Stimulated activated CD8-positive, alpha-beta memory T cell treated with anti-CD3 and anti-CD28 coated beads, Interleukin-15, amount 100 ng/mL, for 1 hour (primary cell): ENCODE measurements around the gene DAGLB.
"Not testable (repeated sequence)": the region's sequence is repeated elsewhere in the genome, so short reads cannot be mapped to it uniquely, and the experiment has no call there.

ENCODE experiments used
- DNase-seq: peaks from one replicate; pipeline ENCODE4 v3.0.0-alpha.2; 2020; ENCODE audit warnings: low read depth

DAGLB gene

DNA sequence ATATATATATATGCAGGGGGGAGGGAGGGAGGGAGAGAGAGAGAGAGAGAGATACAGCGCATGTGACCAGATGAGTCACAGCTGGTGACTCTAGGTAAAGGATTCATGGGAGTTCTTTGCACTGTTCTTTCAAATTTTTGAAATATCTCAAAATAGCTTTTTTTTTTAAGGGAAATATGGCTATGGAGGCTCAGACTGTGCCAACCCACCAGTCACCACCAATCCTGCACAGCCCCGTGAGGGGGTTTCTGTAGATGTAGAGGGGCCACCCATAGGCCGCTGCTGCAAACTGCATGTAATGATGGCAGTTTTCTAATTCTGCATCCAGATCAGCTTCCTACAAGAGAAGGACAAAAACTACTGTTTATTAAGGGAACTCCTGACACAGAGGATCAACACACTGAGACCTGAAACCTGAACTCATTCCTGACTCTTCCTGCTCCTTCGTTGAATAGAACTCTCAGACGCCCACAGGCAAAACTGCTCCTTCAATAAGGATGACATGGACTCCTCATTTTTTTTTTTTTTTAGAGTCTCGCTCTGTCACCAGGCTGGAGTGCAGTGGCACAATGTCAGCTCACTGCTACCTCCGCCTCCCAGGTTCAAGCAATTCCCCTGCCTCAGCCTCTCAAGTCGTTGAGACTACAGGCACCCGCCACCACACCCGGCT, 17.3 kb downstream of the DAGLB start:
- no peak for DNase-seq

DNA sequence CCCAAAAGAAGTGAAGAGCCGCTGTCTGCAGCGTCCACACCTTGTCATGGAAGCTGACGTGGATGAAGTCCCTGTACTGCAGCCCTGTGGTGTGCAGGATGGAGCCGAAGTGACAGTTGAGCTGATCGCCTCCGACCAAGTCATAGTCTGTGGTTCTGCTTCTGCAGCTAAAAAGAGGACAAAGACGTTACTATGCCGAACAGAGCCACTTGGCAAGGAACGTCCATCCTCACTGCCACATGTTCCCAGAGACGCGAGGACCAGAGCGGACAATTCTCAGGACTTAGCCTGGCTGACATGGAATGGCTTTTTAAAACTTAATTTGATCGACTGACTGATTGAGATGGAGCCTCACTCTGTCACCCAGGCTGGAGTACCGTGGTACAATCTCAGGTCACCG, 21.8 kb downstream of the DAGLB start:
- DNase-seq, result no peak

DNA sequence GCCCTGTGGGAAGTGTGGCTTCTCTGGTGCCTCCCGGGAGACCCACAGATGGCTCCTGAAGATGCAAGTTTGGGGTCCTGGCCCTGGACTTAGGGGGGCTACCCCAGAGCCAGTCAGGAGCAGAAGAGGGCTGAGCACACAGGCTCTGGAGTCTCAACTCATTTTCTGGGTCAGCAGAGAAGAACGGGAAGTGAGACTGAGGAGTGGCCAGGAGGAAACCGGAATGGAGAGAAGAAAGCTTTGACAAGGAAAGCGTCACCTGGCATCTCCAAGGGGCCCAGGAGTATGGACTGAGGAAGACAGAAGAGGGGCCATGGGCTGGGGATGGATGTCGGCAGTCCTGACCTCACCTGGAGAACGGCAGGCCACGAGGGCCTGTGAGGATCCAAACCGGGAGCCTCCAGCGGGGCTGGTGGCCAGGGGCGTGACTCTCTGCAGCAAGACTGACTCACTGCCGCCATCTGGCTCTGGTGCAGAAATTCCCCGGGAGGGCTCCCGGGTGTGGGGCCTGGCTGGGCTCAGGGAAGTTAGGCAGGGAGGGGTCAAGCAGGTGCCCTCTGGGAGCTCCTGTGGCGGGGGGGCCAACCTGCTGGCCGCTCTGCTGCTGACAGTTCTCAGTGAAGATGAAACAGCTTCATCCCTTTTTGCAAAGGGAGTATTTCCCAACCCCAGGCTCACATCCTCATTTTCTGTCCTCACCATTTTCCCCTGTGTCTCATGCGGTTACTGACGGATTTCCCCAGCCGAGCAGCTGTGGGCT, 23.6 kb downstream of the DAGLB start:
- DNase-seq, result no peak

DNA sequence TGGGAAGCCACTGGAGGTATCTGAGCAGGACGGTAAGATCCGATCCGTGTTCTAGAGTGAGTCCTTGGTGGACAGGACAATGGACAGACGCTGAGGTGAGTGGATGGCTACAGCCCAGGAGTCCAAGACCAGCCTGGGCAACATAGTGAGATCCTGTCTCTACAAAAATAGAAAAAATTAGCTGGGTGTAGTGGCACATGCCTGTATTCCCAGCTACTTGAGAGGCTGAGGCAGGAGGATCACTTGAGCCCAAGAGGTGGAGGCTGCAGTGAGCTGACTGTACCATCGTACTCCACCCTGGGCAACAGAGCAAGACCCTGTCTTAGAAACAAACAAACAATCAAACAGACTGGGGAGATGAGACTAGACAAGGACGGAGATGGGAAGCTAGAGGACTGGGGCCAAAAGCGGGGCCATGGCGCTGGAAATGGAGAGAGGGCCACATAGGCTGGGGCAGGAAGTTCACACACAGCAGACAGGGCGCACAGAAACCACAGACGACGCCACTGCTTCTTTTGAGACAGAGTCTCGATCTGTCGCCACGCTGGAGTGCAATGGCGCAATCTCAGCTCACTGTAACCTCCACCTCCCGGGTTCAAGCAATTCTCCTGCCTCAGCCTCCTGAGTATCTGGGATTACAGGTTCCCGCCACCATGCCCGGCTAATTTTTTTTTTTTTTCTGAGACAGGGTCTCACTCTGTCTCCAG, 24.7 kb downstream of the DAGLB start:
- no peak for DNase-seq

DNA sequence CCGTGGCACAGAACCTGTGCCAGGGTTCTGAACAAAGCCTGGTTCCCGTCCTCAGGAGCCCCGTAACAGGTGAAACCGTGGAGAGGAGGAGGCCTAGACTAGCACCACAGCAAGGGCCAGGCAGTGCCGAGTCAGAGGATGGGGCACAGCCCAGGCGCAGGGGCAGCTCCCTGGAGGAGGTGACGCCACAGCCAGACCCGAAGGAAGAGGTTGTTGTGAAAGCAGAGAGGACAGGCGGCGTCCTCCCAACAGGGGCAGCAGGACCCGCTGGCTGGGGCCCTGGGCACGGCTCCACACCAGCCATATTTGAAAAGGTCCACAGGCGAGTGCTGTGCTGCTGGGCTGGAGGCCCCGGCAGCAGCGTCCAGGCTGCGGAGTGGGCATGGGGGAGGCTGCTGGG, 25.7 kb downstream of the DAGLB start:
- DNase-seq, result no peak

GRCh38 chr7:6420680-6421079, 27.1 kb downstream of the DAGLB start:
- DNase-seq, result no peak

- DNase-seq, result no peak
Measured at GRCh38 chr7:6419310-6419773, 28.4 kb downstream of the DAGLB start.

DNA sequence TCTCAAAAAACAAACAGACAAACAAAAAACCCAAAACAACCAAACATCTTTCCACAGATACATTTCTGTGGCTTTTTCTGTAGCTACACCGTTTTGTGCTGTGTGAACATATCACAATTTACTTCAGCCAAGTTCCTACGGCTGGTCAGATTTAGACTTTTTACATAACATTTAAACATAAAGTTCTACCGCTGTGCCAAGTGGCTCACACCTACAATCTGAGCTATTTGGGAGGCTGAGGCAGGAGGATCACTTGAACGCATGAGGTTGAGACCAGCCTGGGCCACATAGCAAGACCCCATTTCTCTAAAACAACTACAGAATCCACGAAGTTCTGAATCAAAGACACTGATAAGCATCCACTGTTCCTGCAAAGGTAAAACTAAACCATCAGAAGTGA, 30.3 kb downstream of the DAGLB start:
- no peak for DNase-seq

DNA sequence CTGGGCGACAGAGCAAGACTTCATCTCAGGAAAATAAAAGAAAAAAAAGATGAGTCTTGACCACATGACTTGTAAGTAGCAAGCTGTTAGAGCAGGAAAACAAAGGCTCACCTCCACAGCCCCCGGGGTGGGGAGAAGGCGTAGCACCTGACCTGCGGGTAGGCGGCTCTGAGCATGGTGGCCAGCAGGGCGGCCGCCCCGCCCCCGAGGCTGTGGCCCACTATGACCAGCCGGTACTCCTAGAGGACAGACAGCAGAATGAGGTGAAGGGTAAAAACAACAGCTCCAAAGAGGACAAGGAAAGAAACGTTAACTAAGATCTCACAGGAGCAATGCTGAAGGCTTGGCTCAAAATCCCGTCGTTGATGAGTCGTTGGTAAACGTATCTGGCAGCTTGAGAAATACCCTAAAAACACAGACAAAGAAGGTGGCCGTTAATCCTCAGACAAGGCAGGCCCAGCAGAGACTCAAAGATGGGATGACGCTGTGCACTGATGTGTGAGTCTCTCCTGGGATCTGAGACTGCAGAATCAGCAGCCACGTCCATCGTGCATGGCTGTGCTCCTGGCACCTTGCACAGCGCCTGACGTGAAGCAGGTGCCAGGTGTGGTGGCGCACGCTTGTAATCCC, 31.1 kb downstream of the DAGLB start:
- DNase-seq, result no peak

DNA sequence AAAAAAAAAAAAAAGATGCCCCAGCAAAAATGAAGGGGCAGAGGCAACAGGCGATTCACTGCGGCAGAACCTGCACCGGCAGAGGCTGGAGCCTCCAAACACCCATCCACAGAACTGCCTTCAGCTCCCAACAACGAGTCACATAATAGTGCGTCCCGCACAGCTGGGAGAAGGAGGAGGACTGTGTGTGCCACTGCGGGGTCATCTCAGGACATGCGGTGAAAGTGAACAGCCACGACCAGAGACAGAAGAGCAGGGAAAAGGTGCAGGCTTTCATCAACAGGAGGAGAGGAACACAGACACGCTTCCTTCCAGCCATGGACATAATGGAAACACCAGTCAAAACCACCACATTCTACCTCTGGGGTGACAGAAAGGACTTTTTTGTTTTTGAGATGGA, 34.1 kb downstream of the DAGLB start:
- DNase-seq, result no peak

DNA sequence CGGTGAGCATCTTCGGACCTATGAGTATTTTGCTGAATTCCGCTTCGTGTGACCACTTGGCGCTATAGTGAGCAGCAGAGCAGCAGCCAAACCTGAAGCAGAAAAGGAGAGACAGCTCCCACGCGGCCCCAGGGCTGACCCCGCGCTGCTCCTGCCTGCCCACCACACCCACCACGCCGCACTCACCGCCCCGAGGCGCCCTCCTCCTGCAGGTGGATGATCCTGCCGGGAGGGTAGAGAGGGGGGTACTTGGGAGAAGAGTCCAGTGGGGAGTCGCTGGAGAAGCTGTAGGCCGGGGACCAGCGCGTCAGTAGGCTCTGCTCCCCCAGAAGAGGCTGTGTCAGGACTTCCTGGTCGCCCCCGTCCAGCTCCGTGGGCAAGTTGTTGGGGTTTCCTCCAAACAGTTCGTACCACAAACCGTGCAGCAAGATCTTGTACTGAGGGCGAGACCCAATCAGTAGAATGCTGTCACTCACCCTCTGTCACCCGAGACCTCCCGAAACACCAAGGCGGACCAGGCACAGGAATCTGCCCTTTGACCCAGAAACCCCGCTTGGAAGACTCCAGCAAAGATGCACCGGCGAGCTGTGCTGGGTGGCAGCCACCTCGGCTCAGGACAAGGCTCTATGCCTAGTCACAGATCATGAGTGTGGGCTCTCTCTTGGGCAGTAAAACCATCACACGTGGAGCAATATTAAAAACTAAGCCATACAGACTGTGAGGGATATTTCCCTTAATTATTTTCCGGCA, 37.6 kb downstream of the DAGLB start:
- DNase-seq, result no peak

GRCh38 chr7:6409091-6409490, 38.7 kb downstream of the DAGLB start:
- no peak for DNase-seq

GRCh38 chr7:6407434-6407833, 40.3 kb downstream of the DAGLB start:
- DNase-seq, result no peak

- no peak for DNase-seq
Measured at GRCh38 chr7:6406121-6406520, 41.6 kb downstream of the DAGLB start.

GRCh38 chr7:6403907-6404306, 43.8 kb downstream of the DAGLB start:
- DNase-seq, result no peak

DNA sequence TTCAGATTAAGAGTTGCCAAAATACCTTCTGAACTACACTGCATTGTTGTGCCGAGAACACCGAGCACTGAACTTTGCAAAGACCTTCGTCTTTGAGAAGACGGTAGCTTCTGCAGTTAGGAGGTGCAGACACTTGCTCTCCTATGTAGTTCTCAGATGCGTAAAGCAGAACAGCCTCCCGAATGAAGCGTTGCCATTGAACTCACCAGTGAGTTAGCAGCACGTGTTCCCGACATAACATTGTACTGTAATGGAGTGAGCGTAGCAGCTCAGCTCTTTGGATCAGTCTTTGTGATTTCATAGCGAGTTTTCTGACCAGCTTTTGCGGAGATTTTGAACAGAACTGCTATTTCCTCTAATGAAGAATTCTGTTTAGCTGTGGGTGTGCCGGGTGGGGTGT, 45.0 kb downstream of the DAGLB start:
- no peak for DNase-seq

- DNase-seq, result no peak
Measured at GRCh38 chr7:6402041-6402440, 45.7 kb downstream of the DAGLB start.

GRCh38 chr7:6401536-6401935, 46.2 kb downstream of the DAGLB start:
- DNase-seq, result no peak

- DNase-seq, result not testable (repeated sequence)
Measured at GRCh38 chr7:6400243-6401105, 47.3 kb downstream of the DAGLB start.

DNA sequence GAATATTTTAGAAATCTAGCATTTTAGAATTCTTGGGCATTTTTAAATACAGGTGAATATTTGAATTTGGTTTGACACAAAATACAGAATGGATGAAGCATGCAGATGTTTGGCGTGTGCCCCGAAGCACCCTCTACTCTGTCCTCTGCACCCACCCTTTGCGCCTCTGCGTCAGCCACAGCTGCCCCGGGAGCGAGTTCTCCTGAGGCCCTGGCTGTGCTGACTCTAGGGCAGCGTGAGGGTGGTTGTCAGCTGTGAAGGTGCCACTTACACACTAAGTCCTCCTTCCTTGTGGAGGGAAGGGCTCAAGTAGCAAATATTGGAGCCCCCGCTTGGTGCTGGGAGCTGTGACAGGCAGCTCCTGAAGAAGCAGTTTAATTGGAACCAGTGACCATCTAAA, 48.4 kb downstream of the DAGLB start:
- DNase-seq, result no peak

- no peak for DNase-seq
Measured at GRCh38 chr7:6398943-6399342, 48.8 kb downstream of the DAGLB start.
